Activated CD4-positive, CD25-positive, alpha-beta regulatory T cell treated with anti-CD3 and anti-CD28 coated beads, Interleukin-2, amount 50 U/mL, for 16 hours (primary cell): ENCODE results near the gene OR8G1.
"Not testable (repeated sequence)": the region's sequence is repeated elsewhere in the genome, so short reads cannot be mapped to it uniquely, and the experiment has no call there.

Source experiments
- DNase-seq: peaks from one replicate; pipeline ENCODE4 v3.0.0-alpha.2; 2020; ENCODE audit warnings: low read depth, low spot score

Gene OR8G1

GRCh38 chr11:124240621-124241397, at the start of gene OR8G1:
OR8G1 (plus strand) TSS chr11:124241095; CDS start chr11:124249676, 8,581 bp downstream.
- no peak for DNase-seq

- DNase-seq: no peak
Measured at GRCh38 chr11:124193221-124194010, 47.5 kb upstream of the OR8G1 start.

GRCh38 chr11:124194293-124195188, 46.4 kb upstream of the OR8G1 start:
- DNase-seq: no peak

GRCh38 chr11:124195189-124195734, 45.6 kb upstream of the OR8G1 start:
- DNase-seq: no peak

GRCh38 chr11:124197999-124198398, 42.9 kb upstream of the OR8G1 start:
- no peak for DNase-seq

- no peak for DNase-seq
Measured at GRCh38 chr11:124198897-124199296, 42.0 kb upstream of the OR8G1 start.

GRCh38 chr11:124199702-124200101, 41.2 kb upstream of the OR8G1 start:
- DNase-seq: no peak

- no peak for DNase-seq
Measured at GRCh38 chr11:124200671-124201070, 40.2 kb upstream of the OR8G1 start.

GRCh38 chr11:124202951-124203350, 37.9 kb upstream of the OR8G1 start:
- no peak for DNase-seq

- no peak for DNase-seq
Measured at GRCh38 chr11:124204008-124204407, 36.9 kb upstream of the OR8G1 start.

- DNase-seq: no peak
Measured at GRCh38 chr11:124207102-124207792, 33.6 kb upstream of the OR8G1 start.

GRCh38 chr11:124209824-124210357, 31.0 kb upstream of the OR8G1 start:
- DNase-seq: no peak

- DNase-seq: no peak
Measured at GRCh38 chr11:124210421-124210820, 30.5 kb upstream of the OR8G1 start.

GRCh38 chr11:124211321-124211720, 29.6 kb upstream of the OR8G1 start:
- DNase-seq: no peak

- DNase-seq: no peak
Measured at GRCh38 chr11:124214027-124214426, 26.9 kb upstream of the OR8G1 start.

GRCh38 chr11:124219126-124219525, 21.8 kb upstream of the OR8G1 start:
- no peak for DNase-seq

GRCh38 chr11:124222407-124222806, 18.5 kb upstream of the OR8G1 start:
- no peak for DNase-seq

- DNase-seq: not testable (repeated sequence)
Measured at GRCh38 chr11:124224618-124225423, 16.1 kb upstream of the OR8G1 start.

- DNase-seq: no peak
Measured at GRCh38 chr11:124225471-124225870, 15.4 kb upstream of the OR8G1 start.

GRCh38 chr11:124233376-124233775, 7.5 kb upstream of the OR8G1 start:
- DNase-seq: no peak
